GM21423 (cell line): ENCODE data around the gene ETS1.
A peak's percentile ranks its signal among the peaks of the same experiment; 100 is the strongest.

ENCODE experiments used
- ATAC-seq: cut with Tn5 transposase; IDR thresholded peaks from one replicate; pipeline ENCODE4 v1.9.1; 2021; ENCODE audit warnings: mild to moderate bottlenecking, moderate library complexity; ENCODE audit not compliant: unreplicated experiment

The ETS1 gene, protein sequence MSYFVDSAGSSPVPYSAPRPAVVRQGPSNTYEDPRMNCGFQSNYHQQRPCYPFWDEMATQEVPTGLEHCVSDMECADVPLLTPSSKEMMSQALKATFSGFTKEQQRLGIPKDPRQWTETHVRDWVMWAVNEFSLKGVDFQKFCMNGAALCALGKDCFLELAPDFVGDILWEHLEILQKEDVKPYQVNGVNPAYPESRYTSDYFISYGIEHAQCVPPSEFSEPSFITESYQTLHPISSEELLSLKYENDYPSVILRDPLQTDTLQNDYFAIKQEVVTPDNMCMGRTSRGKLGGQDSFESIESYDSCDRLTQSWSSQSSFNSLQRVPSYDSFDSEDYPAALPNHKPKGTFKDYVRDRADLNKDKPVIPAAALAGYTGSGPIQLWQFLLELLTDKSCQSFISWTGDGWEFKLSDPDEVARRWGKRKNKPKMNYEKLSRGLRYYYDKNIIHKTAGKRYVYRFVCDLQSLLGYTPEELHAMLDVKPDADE

DNA sequence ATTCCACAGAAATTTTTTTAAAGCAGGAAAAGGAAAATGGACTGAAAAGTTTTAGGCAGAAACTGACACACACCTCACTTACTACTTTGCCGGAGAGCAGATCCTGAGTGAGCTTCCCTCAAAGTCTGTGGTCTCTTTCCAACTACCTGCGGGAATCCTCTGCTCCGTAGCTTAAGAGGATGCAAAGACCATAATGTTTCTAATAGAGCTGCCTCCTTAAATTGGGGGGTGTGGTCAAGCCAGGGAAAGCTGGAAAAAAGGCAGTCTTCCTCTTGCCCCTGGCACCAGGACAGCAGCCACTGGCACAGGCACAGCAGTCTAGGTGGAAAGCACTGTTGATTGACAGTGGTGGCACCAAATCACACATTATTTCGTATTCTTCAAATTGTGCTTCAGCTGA is at the start of gene ETS1:
Gene ETS1 (minus strand): TSS at position 144 of the 400 bp plus-strand sequence. CDS start 14,428 bp downstream, outside the sequence.
- no peak for ATAC-seq

DNA sequence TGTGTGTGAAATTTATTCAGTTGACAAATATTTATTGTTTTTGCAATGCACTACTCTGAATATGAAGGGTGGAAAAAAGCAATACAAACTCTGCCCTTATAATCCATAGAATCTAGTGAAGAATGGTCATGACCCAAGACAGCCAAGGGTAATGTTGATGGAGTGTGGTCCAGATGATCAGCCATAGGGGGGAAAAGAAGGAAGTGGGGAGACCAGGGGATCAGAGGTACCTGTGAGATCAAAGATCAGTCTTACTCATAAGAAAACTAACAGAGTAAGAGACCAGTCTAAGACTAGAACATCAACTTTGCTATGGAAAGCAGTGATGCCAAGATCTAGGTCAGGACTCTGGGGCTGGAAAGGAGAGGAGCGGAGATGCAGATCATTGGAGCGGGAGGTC is 47.0 kb upstream of the ETS1 start:
- no peak for ATAC-seq

DNA sequence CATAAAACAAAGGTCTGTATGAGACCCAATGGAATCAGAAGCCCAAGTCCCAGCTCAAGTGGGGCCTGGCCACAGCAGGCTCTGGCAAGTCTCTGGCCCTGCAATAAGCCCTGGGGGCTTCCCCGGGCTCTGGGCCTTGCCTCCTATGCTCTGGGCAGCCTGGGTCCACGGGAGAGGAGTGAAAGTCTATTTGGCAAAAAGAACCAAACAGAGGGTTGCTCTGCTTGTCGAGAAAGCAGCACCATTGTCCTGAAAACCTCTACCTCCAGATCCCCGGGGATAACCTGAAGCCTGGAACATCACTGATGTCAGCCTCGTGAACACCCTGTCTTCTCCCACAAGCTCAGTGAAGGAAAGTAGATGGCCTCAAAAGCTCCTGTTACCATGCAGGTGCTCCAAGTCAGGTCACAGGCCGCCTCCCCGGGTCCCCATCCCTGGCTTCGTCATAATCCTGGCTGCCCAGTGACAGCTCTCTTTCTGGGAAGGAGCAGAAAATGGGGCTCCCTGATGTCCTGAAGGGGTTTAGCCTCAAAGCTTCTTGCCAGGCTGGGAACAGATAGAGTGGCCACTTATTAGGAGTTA is 46.1 kb upstream of the ETS1 start:
- no peak for ATAC-seq

DNA sequence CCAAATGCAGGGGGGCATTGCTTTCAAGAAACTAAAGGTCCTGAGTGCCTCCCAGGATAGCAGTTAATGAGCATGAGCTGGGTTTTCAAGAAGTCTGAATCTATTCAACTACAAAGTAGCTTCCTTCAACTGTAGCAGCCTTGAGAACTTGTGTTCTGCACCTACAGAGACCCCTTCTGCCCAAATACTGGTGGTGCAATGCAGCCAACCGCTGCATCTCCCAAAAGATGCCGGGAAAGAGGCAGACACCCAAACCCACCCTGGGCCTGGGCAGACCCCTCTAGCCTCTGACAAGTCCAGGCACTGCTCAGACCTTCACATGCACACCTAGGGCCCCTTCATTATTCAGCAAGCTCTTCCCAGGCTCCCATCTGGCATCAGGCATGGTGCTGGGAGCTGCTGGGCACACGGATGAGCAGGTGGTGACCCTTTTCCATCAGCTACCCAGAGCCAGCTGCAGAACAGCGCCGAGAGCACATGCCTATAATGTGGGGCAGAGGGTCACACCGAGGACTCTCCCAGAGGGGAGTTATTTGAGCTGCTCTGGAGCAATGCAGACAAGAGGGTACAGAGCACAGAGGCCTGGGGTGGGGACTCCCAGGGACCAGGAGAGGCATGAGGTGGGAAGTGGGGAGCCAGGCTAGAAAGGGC is 44.9 kb upstream of the ETS1 start:
- ATAC-seq, result no peak

DNA sequence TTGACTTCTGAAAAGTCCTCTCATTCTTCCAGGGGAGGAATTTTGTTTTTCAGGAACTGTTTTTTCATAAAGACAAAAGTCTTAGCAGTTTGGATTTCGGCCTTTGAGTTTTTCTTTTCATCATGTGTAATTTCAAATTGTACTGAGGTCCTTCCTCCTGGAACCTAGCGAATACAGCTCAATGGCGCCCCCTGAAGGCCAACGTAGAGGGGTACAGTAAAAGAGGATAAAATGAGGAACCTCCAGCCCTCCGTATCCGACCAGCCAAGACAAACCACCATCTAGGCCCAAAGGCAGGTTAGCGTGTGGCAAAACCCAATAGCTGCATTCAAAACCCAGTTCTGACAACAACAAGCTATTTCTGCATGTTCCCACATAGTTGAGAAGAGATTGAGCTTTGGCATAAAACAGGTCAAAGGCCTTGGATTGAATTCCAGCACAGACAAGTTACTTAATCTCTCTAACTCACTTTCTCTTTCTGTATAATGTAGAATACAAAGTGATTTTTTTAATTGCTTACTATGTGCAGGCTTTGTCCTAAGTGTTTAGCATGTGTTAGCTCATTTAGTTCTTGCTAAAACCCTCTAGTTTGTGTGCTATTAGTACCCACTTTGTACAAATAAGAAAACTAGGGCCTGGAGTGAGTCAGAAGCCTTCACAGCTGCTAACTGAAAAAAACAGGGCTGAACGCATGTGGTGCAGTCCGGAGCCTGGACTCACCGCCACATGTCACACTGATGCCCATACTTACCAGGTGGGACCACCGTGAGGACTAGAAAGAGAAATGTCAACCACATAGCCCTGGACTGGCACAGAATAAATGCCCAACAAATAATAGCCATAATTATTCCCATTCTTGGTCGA is 43.2 kb upstream of the ETS1 start:
- ATAC-seq, result peak; percentile 51

DNA sequence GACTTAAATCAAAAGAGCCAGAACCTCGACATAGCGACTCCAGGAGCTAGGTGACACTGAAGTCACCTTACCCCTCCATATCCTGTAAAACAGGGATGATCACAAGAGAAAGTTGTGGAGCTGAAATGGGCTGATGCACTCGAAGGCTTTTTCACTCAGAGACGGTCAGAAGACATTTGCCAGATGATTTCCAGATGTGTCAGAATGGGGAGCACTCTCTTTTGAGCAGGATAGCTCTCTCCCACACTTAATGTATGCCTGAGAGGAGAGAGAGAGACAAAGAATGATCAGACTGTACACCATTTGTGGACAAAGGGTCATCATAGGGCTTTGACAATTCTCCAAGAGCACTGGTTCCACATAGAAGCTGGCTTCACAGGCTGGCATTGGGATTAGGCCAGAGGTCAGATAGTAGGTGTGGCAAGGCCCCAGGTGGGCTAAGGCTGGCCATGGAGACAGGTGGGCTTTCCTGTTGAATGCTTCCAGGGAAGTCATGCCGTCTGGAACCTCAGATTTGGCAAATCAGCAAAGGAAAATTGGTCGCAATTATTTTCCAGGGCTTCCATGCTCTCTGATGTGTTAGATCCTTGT is 42.3 kb upstream of the ETS1 start:
- no peak for ATAC-seq

DNA sequence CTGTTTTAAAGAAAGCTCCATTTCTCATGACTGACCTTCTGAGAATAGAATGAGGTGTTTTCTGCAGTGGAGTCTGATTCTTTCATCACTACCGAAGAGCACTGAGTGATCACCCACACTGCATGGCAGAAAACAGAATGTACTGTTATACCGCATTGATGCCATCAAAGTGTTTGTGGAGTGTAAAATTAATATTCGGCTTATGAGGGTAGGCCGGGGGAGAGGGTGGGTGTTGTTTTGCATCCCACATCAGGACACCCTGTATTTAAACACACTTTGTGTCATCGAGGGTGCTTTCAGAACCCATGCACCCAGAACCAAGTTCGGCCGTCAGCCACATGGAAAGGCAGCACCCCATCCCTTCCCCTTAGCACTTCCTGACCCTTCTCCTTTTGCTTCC is 41.3 kb upstream of the ETS1 start:
- ATAC-seq, result peak; percentile 29

DNA sequence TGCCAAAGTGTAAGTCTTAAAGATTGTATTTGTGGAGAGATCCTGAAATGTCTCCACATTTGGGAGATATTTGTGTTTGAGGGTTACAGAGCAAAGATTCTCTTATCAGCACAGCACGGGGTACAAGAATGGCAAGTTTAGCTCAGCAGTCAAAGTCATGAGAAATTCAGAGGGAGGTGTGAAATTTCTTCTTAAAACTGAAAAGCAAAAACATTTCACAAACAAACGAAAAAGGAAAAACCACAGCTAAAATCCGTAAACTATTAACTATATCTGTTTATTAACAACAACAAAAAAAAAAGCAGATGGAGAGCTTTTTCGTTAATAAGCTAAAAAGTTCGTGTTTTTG is 40.9 kb upstream of the ETS1 start:
- ATAC-seq, result peak; percentile 24

DNA sequence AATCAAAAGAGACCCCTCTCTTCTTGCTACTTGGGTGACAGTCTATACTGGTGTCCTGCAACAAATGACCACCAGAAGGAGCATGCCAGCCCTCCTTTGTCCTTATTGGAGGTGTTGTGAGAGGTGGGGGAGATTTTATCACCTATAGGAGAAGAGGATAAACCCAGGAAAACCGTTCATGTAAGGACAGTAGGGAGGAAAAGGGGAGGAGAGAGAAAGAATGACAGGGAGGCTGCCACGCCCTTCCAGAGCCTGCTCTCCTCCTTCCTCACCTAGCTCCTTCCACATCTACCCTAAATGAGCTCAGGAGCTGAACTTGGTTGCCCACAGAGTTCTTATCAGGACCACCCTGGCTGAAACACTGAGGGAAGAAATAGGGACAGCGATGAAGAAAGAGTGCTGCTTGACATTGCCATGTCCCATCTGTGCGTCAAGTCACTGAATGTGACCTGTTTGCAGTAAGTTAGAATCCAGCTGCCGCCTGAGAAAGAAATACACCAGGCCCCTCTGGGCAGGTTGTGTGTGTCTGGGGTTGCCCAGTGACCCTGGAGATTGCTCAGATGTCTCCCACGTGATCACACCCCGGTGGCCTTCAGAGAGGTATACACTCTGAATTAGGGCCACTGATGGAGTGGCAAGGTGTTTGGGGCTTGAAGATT is 40.4 kb upstream of the ETS1 start:
- peak; percentile 35 for ATAC-seq

DNA sequence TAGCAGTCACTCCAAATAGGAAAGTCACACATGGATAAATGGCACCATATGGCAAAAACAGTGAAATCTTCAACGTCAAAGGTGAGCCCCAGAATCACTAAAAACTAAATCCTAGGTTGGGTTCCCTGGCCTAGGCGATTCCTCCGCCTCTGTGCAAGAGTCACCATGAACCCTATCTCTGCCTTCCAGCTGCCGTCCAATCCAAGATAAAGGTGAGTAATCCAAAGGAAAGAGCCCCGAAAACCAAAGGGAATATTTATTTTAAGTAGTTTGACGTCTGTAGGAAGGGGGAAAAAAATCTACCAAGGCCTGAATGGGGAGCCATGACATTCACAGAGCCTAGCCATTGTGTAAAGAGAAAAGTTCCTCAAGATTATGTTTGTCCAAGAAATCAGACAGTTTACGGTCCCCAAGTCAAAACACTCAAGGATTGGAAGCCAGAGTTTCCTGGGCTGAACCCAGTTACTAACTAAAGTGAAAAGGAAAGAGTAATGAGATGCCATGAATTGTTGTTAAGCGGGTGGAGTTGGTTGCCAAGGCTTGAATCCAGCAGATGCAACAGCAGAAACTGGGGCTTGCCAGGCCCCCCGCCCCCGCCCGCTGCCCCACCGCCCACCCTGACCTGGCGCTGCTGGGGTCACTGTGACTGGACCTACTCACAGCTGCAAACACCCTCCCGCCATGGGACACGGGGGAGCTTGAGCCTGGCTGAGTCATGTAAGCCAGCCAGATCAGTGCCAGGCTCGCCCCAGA is 39.7 kb upstream of the ETS1 start:
- ATAC-seq, result no peak

DNA sequence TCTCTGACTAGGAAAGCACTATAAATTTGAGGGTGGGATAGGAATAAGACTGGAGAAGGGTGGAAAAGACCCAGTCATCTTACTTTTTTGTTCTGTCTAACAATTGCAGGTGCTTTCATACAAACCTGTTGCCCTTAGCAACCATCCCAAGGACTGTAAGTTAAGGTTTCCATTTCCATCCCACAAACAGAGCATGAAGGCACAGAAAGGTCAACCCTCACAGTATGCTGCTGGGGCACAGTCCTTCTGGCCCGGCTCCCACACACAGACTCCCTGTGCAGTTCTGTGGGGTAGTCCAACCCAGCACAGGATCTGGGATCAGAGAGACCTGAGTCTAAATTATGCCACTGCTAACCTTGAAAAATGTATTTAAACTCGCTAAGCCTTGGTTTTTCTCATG is 38.4 kb upstream of the ETS1 start:
- ATAC-seq, result no peak

DNA sequence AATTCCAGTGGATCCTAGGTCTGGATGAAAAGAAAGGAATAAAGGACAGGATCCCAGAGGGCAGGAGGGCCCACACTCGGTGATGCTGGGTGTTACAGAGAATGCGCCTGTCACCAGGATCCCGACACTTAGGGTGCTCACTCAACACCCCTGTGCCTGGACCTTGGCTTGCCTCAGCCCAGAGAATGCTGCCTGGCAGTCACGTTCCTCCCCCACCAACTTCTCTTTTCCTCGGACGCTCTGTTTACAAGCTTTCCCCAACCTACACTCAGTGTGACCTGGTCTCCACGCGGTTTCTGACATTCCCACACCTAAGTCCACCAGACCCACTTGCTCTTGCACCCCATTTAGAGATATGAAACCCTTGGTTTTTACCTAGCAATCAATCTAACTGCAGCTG is 38.0 kb upstream of the ETS1 start:
- ATAC-seq, result no peak

DNA sequence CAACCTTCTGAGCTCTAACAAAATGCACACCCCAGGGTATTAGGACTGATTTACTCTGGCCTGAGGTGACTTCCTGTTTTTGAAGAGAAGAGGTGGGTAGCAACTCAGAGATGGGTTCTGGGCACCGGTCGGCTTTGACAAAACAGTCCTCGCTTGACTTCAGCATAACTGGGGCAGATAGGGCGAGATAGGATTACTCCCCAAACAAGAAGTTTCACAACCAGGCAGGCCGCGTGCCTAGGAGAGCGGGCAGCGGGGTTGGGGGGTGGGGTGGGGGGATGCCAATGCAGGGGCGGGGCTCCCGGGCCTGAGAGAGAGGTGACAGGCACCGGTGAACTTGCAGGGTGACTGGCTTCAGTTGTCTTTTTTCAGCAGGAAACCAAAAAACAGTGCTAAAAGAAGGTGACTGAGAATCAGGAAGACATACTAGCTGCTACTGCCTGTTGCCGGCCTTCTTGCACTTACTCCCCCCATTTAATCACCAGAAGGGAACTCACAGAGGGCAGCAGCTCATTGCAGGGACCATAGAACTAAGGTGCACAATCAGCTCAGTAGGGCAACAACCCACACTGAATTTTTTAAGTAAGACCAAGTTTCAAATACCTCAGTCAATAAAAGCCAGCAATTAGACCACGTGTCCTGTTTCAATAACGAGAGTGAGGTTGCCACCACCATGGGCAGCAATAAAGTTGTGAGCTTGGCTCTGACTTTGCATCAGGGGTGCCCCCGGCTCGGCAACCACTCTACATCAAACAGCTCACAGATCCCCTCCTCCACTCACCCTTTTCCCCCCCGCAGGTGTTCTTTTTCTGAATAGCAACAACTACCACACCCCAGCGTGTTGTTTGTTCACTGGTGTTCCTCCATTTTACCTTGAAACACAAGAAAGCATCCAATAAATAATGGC is 37.2 kb upstream of the ETS1 start:
- ATAC-seq, result peak; percentile 46

DNA sequence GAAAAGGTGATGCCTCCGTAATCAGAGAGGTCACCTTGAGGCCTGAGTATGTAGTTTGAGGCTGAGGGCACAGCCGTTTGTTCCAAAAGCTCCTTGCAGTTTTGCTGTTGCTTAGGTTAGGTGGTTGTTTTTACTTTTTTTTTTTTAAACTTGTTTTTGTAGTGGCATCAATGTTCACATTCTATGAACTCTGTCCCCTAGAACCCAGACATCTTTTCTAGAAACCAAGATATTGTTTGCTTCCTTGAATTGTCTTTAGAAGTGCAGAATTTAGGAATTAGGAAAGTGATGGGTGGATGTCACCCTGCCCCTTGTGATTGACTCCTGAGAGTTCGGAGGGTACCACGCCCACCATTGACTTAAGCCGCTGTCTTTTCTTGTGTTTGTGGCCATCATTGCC is 35.7 kb upstream of the ETS1 start:
- no peak for ATAC-seq

DNA sequence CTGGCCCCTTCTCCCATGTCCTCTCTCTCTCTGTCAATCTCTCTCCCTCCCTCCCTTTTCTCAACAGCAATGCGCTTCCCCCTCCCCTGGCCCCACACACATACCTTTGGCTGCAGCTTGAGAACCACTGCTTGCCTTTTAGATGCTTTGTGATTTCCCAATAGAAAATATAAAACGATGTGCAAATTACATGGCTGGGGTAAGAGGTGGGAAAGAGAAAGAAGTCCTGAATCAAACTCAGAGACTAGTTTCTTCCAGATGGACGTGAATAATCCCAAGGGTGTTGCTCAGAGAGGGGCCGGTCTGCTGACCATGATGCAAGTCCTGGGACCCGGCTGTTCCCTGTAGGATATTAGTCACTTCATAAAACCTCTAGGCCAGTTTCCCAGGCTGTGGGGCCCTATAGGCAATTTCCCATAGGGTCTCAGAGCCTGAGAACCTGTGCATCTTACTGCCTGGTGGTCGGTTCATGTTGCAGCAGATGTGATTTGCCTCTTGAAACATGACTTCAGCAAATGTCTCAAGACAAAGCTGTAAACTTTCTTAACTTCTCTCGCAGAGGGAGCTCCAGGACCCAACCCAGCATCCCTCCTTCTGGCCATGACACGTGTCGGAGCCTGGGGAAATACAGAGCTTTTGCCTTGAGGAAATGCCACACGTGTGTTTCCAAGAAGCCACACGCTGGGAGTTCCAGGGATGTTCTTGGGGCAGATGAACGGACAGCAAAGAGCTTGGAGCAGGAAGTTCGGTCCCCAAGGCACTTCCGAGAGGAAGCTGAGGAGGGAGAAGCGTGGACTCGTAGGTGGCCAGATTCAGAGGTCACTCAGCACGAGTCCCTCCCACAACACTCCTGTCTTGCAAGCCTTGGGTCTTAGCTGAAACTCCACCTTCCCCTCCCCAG is 34.5 kb upstream of the ETS1 start:
- ATAC-seq, result no peak

DNA sequence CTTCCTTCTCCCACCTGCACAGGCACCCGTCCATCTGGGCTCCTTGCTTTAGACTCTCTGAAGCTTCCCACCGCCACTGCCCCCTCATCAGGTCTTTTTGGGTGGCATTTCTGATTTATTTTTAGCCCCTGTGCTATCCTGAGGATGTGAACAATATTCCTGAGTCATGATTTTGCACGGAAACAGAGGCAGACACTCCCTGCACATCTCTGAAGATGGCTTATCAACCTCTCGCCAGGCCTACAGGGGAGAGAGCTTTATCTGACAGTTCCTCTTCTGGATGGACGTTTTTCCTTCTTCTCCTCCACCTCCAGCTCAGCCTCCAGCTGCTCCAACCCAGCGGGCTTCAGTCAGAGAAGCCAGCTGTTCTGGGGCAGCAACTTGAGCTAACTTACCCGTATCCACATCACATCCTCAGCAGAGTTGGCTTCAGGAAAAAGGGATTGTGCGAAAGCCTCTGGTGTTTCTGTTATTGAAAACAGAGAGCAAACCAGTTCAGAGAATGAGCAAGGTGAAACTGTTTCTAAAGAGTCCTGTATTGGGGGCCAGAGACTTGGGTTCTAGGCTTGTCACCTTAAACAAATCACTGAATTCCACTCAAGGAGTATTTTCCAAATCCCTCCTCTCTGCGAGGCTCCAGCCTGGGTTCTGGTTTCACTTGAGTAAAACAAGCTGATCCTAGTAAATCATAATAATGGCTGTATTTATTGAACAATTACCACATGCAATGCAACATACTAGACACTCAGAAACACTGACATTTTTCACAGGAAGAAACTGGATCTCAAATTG is 33.1 kb upstream of the ETS1 start:
- no peak for ATAC-seq
